IMR-90 (cell line): ENCODE results near the gene PRKAG2. TPM values are rescaled to one million over a fixed set of nuclear protein-coding genes. Genes with fewer than 3 reads are reported as not detected.

Experiments used
- ATAC-seq: fragments of 200-7000 bp; cut with Tn5 transposase; 2 replicates; pipeline ENCODE4 v1.9.1; 2020; ENCODE audit warnings: low read depth, mild to moderate bottlenecking, moderate library complexity
- BruUV-seq: library from RNA; stranded (reverse); fragments of 400-500 nt; replicated peaks from 2 replicates; lab custom pipeline; 2021; lab: Mats Ljungman, UMichigan
- CTCF ChIA-PET: fragments of 300-600 bp; formaldehyde crosslinking; extraction: SDS; loops from one replicate; lab custom pipeline; 2021; ENCODE audit warnings: antibody characterized with exemption; lab: Yijun Ruan, JAX
- POLR2A ChIA-PET: fragments of 300-600 bp; sonication (Branson Sonifier 250); formaldehyde crosslinking; loops from one replicate; lab custom pipeline; 2022; ENCODE audit warnings: antibody characterized with exemption; ENCODE audit not compliant: unreplicated experiment; lab: Charles Lee
- DNase-seq: peaks from one replicate; pipeline ENCODE4 v3.0.0; 2013
- H2AFZ ChIP-seq: replicated peaks from 2 replicates; pipeline ENCODE3; 2013; ENCODE audit warnings: low read length, mild to moderate bottlenecking; ENCODE audit not compliant: poor library complexity
- H2AK5ac ChIP-seq: 2 replicates; pipeline ENCODE4 v1.6.1; 2013; ENCODE audit warnings: low read depth, low read length, inconsistent platforms
- H2AK9ac ChIP-seq: replicated peaks from 2 replicates; pipeline ENCODE3; 2013; ENCODE audit warnings: mild to moderate bottlenecking, low read depth, low read length, moderate library complexity; ENCODE audit not compliant: poor library complexity
- H2BK120ac ChIP-seq: 2 replicates; pipeline ENCODE4 v1.6.1; 2013; ENCODE audit warnings: low read depth, low read length, inconsistent platforms
- H2BK15ac ChIP-seq: 3 replicates; pipeline ENCODE4 v1.6.1; 2013; ENCODE audit warnings: low read depth, low read length, inconsistent platforms
- H2BK20ac ChIP-seq: 2 replicates; pipeline ENCODE4 v1.6.1; 2013; ENCODE audit warnings: low read depth, mild to moderate bottlenecking, inconsistent platforms, low read length, moderate library complexity
- H2BK5ac ChIP-seq: 2 replicates; pipeline ENCODE4 v1.6.1; 2013; ENCODE audit warnings: mild to moderate bottlenecking, low read depth, low read length, inconsistent platforms; ENCODE audit not compliant: poor library complexity, severe bottlenecking
- H3K14ac ChIP-seq: replicated peaks from 2 replicates; pipeline ENCODE4 v1.6.1; 2013; ENCODE audit warnings: low read depth, low read length, inconsistent platforms
- H3K18ac ChIP-seq: 2 replicates; pipeline ENCODE4 v1.6.1; 2013; ENCODE audit warnings: low read depth, low read length, control low read depth
- H3K23ac ChIP-seq: 2 replicates; pipeline ENCODE4 v1.6.1; 2013; ENCODE audit warnings: low read depth, low read length, inconsistent platforms
- H3K27ac ChIP-seq: 2 replicates; pipeline ENCODE4 v1.5.1; 2013; ENCODE audit warnings: mild to moderate bottlenecking, control low read depth, low read length; ENCODE audit not compliant: insufficient read depth
- H3K27me3 ChIP-seq: 2 replicates; pipeline ENCODE4 v1.6.1; 2013; ENCODE audit warnings: low read length; ENCODE audit not compliant: control insufficient read depth, insufficient read depth
- H3K36me3 ChIP-seq: 2 replicates; pipeline ENCODE4 v1.6.1; 2013; ENCODE audit warnings: low read length, mixed read lengths; ENCODE audit not compliant: control insufficient read depth, insufficient read depth
- H3K4ac ChIP-seq: 2 replicates; pipeline ENCODE4 v1.6.1; 2013; ENCODE audit warnings: low read depth, low read length, inconsistent platforms
- H3K4me1 ChIP-seq: 2 replicates; pipeline ENCODE4 v1.6.1; 2013; ENCODE audit warnings: low read length, mixed read lengths; ENCODE audit not compliant: control insufficient read depth, insufficient read depth
- H3K4me2 ChIP-seq: 2 replicates; pipeline ENCODE4 v1.6.1; 2013; ENCODE audit warnings: low read depth, mild to moderate bottlenecking, control low read depth, low read length, moderate library complexity
- H3K4me3 ChIP-seq: 2 replicates; pipeline ENCODE4 v1.5.1; 2013; ENCODE audit warnings: low read depth, mild to moderate bottlenecking, control low read depth, low read length, moderate library complexity; ENCODE audit not compliant: insufficient read depth
- H3K56ac ChIP-seq: 2 replicates; pipeline ENCODE4 v1.6.1; 2013; ENCODE audit warnings: low read length, inconsistent platforms; ENCODE audit not compliant: insufficient read depth; ENCODE audit errors: extremely low read depth
- H3K79me1 ChIP-seq, 2 experiments: 2 replicates each; pipeline ENCODE4 v1.6.1; 2013; ENCODE audit warnings: low read length in 2 of 2, inconsistent platforms in 1 of 2, low read depth in 1 of 2
- H3K9ac ChIP-seq: 2 replicates; pipeline ENCODE4 v1.6.1; 2013; ENCODE audit warnings: low read depth, low read length, control low read depth
- H3K9me1 ChIP-seq: 2 replicates; pipeline ENCODE4 v1.6.1; 2013; ENCODE audit warnings: low read length, inconsistent platforms; ENCODE audit not compliant: insufficient read depth
- H3K9me3 ChIP-seq: 2 replicates; pipeline ENCODE4 v1.6.1; 2013; ENCODE audit warnings: low read length; ENCODE audit not compliant: control insufficient read depth, insufficient read depth
- H4K20me1 ChIP-seq: 2 replicates; pipeline ENCODE4 v1.6.1; 2013; ENCODE audit warnings: low read length, inconsistent platforms; ENCODE audit not compliant: insufficient read depth
- H4K5ac ChIP-seq: 2 replicates; pipeline ENCODE4 v1.6.1; 2013; ENCODE audit warnings: mild to moderate bottlenecking, low read depth, low read length, control low read depth
- H4K8ac ChIP-seq, 2 experiments: 2 replicates each; pipeline ENCODE4 v1.6.1; 2013; ENCODE audit warnings: low read depth in 2 of 2, low read length in 2 of 2, control low read depth in 1 of 2, inconsistent platforms in 1 of 2
- H4K91ac ChIP-seq: 2 replicates; pipeline ENCODE4 v1.6.1; 2013; ENCODE audit warnings: low read depth, low read length, inconsistent platforms; ENCODE audit not compliant: insufficient read depth
- MAFK ChIP-seq: IDR thresholded peaks from 2 replicates; pipeline ENCODE4 v1.6.1; 2012; ENCODE audit warnings: low read depth, low read length, improper control_type of control experiment
- NFE2L2 ChIP-seq: fragments of 150-350 bp; IDR thresholded peaks from 2 replicates; pipeline ENCODE4 v1.6.1; 2016; ENCODE audit warnings: low read depth, mild to moderate bottlenecking, low read length
- RAD21 ChIP-seq: IDR thresholded peaks from 2 replicates; pipeline ENCODE4 v1.6.1; 2012; ENCODE audit warnings: low read length, improper control_type of control experiment
- RCOR1 ChIP-seq: IDR thresholded peaks from 2 replicates; pipeline ENCODE4 v1.6.1; 2012; ENCODE audit warnings: mild to moderate bottlenecking, low read length, improper control_type of control experiment; ENCODE audit not compliant: insufficient replicate concordance
- whole genome bisulfite sequencing, 2 experiments: methylation state at CpG; one replicate each; pipeline versions ENCODE4 v1.1.5 to v1.1.7; 2013; ENCODE audit warnings: missing lambda C conversion rate in 2 of 2; ENCODE audit not compliant: insufficient read length in 1 of 2; ENCODE audit errors: extremely low coverage in 2 of 2; 5-methylcytosine and 5-hydroxymethylcytosine counted together
- dilution Hi-C: fragments of 300-500 bp; cut with HindIII; formaldehyde crosslinking; loops from one replicate; pipeline ENCODE4 v1.14.3; 2018; ENCODE audit warnings: low sequenced_read_pairs; ENCODE audit not compliant: unreplicated experiment
- in situ Hi-C: fragments of 300-500 bp; cut with MboI; formaldehyde crosslinking; loops from 3 replicates; pipeline ENCODE4 v1.14.3; 2019; ENCODE audit warnings: low sequenced_read_pairs, inconsistent platforms, mixed read lengths
- intact Hi-C: fragments of 100-400 bp; cut with micrococcal nuclease; formaldehyde crosslinking; loops from 2 replicates; pipeline ENCODE4 v1.10.0; 2022
- polyA plus RNA-seq, 3 experiments: library from polyadenylated mRNA; depleted of rRNA; stranded (reverse); fragments of >200 nt; gene quantifications; 2 replicates each; pipeline ENCODE4 v1.2.3, GENCODE V29; 2012; ENCODE audit warnings: low replicate concordance in 1 of 3
- total RNA-seq: library from RNA; depleted of rRNA; stranded (reverse); fragments of >200 nt; gene quantifications from 2 replicates; pipeline ENCODE4 v1.2.3, GENCODE V29; 2012
- TF ChIP-seq, protein P1 (sequence below): conservative IDR thresholded peaks from 2 replicates; pipeline ENCODE4 v1.5.1; 2012; ENCODE audit warnings: mild to moderate bottlenecking, low read depth, low read length, improper control_type of control experiment
- TF ChIP-seq, protein P2 (sequence below): fragments of 150-350 bp; IDR thresholded peaks from 2 replicates; pipeline ENCODE4 v1.6.1; 2017; ENCODE audit warnings: mild to moderate bottlenecking, antibody characterized with exemption, low read length, low read depth

PRKAG2 gene
- total and polyA plus RNA-seq, 2 of the 4 experiments (the other 2 are of a cell fraction): 15.4 to 21.6 TPM

DNA sequence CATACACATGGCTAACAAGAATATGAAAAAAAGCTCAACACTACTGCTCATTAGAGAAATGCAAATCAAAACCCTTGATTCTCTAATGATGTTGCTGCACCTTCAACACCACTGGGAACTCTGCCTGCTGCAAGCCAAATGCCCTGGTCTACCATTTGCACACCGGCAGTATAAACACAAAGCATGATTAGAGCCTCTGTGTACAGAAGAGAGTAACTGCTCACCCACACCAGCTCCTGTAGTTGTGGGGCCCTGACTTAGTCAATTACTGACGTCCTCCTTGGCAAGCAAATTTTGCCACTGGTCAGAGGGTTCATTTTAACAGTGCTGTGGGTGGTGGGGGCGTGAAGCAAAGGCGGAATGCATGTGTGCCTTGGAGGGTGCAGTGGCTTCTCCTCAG is 261.1 kb downstream of the PRKAG2 start:
- no peak overlapping the region for H3K14ac ChIP-seq
- H4K20me1 ChIP-seq: peaks cover 35% of the 10 kb centered on the region
- H2AK9ac ChIP-seq: no peak overlapping the region
- TF ChIP-seq, protein P1, sequence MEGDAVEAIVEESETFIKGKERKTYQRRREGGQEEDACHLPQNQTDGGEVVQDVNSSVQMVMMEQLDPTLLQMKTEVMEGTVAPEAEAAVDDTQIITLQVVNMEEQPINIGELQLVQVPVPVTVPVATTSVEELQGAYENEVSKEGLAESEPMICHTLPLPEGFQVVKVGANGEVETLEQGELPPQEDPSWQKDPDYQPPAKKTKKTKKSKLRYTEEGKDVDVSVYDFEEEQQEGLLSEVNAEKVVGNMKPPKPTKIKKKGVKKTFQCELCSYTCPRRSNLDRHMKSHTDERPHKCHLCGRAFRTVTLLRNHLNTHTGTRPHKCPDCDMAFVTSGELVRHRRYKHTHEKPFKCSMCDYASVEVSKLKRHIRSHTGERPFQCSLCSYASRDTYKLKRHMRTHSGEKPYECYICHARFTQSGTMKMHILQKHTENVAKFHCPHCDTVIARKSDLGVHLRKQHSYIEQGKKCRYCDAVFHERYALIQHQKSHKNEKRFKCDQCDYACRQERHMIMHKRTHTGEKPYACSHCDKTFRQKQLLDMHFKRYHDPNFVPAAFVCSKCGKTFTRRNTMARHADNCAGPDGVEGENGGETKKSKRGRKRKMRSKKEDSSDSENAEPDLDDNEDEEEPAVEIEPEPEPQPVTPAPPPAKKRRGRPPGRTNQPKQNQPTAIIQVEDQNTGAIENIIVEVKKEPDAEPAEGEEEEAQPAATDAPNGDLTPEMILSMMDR: no peak
- TF ChIP-seq RAD21 (no peak), NFE2L2 (no peak), MAFK (no peak), RCOR1 (no peak)
- TF ChIP-seq, protein P2, sequence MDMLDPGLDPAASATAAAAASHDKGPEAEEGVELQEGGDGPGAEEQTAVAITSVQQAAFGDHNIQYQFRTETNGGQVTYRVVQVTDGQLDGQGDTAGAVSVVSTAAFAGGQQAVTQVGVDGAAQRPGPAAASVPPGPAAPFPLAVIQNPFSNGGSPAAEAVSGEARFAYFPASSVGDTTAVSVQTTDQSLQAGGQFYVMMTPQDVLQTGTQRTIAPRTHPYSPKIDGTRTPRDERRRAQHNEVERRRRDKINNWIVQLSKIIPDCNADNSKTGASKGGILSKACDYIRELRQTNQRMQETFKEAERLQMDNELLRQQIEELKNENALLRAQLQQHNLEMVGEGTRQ: no peak
- H3K9me3 ChIP-seq: no peaks in the 10 kb centered on the region
- 100% methylated on average over 1 of the region's 4 CpGs; no CpG with 5 or more reads in 1 of the 2 experiments for WGBS, 2 experiments
- no peak overlapping the region for H3K9ac ChIP-seq
- in situ Hi-C loops (no loop called here), dilution Hi-C loops (no loop called here), intact Hi-C loops (no loop called here)
- no peak overlapping the region for H4K91ac ChIP-seq
- no peak overlapping the region for H3K27ac ChIP-seq
- ATAC-seq (no peak), DNase-seq (no peak)
- 0 out of 2 replicates have a peak, but pooled peaks cover 1% of the 10 kb centered on the region for H3K36me3 ChIP-seq
- no peak overlapping the region for H2BK20ac ChIP-seq
- no peak overlapping the region for H2BK15ac ChIP-seq
- no TSS peak for BruUV-seq
- H2AFZ ChIP-seq: no peak overlapping the region
- ChIA-PET CTCF (no interaction called here), POLR2A (no interaction called here)
- H3K18ac ChIP-seq: no peak overlapping the region
- no peaks in the 10 kb centered on the region for H3K27me3 ChIP-seq
- peaks cover 22% of the 10 kb centered on the region for H3K9me1 ChIP-seq
- H2BK5ac ChIP-seq: no peak overlapping the region
- H2AK5ac ChIP-seq: no peak overlapping the region
- H3K4me1 ChIP-seq: no peaks in the 10 kb centered on the region
- peaks cover 29 to 57% of the 10 kb centered on the region in 2 experiments; a peak in 3 of 4 replicates for H3K79me1 ChIP-seq
- no peak overlapping the region for H4K5ac ChIP-seq
- no peak overlapping the region for H2BK120ac ChIP-seq
- H3K23ac ChIP-seq: peak overlapping the region; percentile 23; the same call in 1 of the 2 replicates
- no peak overlapping the region for H4K8ac ChIP-seq
- H3K4me3 ChIP-seq: no peak overlapping the region
- no peak overlapping the region for H3K56ac ChIP-seq
- no peak overlapping the region for H3K4ac ChIP-seq
- H3K4me2 ChIP-seq: no peak overlapping the region
